NCI-H1105 (cell line): ENCODE measurements around the gene ATG4D.

ENCODE experiments used
- DNase-seq: peaks from one replicate; lab custom pipeline; 2025; lab: John Stamatoyannopoulos, UW

ATG4D gene

DNA sequence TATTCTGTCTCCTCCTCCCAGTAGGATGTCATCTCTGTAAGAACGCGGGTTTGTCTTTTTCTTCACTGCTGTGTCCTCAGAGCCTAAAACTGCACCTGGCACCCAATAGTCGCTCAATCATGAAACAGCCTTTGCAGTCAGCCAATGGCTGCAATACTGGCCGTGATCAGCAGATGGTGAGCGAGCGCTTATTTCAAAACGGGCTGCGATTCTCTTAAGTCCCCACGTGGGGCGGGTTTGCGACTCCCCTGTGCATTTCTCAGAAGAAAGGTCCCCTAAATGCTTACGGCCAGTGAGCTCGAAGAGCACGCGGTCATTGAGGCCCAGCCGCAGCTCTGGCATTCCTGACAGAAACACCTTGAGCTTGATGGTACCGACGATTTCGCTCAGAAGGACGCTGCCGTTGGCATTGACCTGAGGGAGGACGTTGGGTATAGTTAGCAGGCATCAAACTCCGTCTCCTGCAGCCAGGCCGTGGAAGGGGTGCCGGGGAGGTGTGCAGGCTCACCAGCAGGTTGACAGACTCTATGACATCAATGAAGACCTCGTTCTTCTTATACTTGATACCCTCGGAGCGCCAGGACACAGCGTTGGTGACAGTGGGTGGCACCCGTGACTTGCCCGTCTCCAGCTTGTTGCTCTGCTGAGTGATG, 37.4 kb downstream of the ATG4D start:
- no peak for DNase-seq

DNA sequence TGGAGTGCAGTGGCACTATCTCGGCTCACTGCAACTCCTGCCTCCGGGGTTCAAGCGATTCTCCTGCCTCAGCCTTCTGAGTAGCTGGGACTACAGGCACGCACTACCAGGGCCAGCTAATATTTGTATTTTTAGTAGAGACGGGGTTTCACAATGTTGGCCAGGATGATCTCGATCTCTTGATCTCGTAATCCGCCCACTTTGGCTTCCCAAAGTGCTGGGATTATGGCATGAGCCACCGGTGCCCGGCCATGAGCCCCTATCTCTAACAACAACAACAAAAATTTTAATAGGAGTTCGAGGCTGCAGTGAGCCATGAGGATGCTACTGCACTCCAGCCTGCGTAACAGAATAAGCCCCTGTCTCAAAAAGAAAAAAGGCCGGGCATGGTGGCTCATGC, 38.4 kb downstream of the ATG4D start:
- DNase-seq, result no peak

DNA sequence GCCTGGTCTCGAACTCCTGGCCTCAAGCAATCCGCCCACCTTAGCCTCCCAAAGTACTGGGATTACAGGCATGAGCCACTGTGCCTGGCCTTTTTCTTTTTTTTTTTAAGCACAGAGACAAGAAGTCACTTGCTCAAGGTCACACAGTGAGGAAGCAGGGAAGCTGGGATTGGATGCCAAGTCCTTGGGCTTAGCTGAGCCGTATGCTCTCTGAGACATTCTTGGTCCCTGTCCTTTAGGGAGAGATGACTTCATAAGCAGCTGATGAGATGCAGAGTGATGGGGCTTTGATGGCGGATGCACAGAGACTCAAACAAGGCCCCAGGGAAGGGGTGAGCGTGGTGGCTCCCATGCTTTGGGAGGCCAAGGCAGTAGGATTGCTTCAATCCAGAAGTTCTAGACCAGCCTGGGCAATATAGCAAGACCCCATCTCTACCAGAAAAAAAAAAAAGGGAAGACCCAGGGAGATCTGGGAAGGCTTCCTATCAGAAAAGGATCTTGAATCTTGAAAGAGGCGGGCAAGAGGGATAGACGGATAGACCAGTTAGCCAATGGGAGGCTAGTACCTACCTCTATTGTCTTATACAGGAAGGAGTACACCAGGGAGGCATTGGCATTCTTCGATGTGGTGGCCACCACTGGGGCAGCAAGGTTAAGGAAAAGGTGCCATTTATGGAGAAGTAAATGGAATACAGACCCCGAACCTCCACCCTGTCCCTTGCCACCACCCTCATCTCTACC, 39.5 kb downstream of the ATG4D start:
- no peak for DNase-seq

DNA sequence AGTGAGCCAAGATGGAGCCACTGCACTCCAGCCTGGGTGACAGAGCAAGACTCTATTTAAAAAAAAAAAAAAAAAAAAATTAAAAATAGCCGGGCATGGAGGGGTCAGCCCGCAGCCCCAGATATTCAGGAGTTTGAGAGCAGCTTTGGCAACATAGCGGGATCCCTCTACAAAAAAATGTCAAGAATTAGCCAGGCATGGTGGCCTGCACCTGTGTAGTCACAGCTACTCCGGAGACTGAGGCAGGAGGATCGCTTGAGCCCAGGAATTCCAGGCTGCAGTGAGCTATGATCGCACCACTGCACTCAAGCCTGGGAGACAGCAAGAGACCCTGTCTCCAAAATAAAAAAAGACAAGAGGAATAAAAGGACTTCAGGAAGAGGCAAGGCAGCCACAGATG, 42.7 kb downstream of the ATG4D start:
- DNase-seq, result no peak

DNA sequence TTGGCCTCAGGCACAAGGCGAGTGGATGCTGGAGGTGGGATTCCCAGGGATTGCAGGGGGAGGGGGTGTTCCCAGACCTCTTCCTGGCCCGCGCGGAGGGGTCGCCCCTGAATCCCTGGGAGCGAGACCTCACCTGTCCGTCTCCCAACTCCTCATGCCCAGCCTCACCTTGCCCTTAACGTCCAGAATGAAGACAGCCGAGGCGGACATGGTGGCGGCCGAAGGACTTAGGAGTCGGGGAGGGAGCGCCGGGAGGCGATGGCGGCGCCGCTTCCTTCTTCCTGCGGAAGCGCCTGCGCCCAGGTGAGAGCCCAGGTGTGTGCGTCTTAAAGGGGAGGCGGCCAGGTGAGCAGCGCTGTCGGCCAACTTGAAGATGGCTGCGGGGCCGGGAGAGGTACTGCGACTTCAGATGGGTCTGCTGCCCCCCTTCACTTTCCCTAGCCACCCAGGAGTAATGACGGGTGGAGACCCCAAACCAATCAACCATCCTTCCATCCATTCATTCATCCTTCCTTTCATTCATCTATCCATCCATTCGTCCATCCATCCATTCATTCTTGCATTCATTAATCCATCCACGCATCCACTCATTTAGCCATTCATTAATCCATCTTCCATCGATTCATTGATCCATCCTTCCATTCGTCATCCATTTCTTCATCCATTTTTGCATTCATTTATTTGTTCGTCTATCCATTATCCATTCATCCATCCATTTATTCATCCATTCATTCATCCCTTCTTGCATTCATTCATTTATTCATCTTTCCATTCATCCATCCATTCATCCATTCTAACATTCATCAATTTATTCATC, 43.5 kb downstream of the ATG4D start, which contains the start of gene AP1M2:
TSS of gene AP1M2 (minus strand) at position 291 of the 817 bp plus-strand sequence. CDS start at position 210, 81 bp downstream.
- peak; percentile 69 for DNase-seq

DNA sequence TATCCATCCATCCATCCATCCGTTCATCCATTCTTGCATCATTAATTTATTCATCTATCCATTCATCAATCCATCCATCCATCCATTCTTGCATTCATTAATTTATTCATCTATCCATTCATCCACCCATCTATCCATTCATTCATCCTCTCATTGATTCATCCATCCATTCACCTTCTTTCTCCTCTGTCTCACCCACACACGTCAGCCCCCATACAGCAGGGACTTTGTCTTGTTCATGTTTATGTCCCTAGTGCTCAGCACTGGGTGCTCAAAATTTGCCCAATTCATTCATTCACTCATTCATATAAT, 44.1 kb downstream of the ATG4D start:
- no peak for DNase-seq

DNA sequence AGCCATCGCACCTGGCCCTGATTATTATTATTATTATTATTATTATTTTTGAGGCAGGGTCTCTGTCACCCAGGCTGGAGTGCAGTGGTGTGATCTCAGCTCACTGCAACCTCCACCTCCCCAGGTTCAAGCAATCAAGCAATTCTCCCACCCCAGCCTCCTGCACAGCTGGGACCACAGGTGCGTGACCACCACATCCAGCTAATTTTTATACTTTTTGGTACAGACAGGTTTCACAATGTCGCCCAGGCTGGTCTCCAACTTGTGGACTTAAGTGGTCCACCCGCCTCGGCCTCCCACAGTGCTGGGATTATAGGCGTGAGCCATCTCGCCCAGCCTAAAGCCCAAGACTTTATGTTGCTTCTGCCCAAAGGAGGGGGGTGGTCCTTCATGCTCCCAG, 49.4 kb downstream of the ATG4D start:
- DNase-seq, result no peak

GRCh38 chr19:10593820-10594637, 50.3 kb downstream of the ATG4D start:
- DNase-seq, result no peak

- DNase-seq, result no peak
Observed at GRCh38 chr19:10600149-10600548, 56.4 kb downstream of the ATG4D start.

- no peak for DNase-seq
Observed at GRCh38 chr19:10601999-10602329, 58.3 kb downstream of the ATG4D start.

DNA sequence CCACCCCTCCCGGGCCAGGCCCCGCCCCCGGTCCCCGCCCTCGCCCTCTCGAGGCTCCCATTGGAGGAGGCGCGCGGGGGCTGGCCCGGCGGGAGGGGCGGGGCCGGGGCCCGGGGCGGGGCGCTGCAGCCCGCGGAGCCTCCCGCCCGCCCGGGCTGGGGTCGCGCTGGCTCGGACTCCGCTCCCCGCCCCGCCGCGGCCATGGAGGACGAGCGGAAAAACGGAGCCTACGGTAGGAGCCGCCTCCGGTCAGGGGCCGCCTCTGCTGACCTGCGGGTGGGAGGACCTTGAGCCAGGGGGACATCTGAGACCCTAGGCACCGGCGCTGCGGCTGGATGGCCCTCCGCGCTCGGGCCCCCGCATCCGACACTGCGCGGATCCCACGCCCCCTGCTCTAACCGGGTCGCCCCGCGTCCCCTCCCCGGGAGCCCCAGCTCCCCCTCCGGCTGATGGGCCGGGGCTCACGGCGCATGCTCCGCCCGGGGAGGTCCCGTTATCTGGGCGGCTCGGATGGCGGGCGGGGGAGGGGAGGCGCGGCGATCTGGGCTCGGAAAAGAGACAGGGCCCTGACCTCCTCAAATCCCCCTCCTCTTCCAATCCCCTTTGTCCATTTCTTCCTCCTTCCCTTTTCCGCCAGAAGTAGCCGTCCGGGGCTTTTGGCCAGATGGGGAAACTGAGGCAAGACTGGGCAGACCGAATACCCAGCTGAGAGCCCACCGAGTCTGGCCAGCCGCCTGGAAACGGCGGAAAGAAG, 58.8 kb downstream of the ATG4D start:
- DNase-seq, result peak; percentile 72
